A549 treated with AZD2906 at 1 μM for 4 hours (cell line): ENCODE measurements around the gene ASAH2B. TPM values are rescaled to one million over a fixed set of nuclear protein-coding genes. Genes with fewer than 3 reads are reported as not detected.

ENCODE experiments used
- total RNA-seq: library from RNA; stranded (reverse); fragments of 200-300 nt; extraction: Qiagen RNA extraction; gene quantifications from 5 replicates; pipeline ENCODE4 v1.2.3, GENCODE V29; 2022

Gene ASAH2B
- 3.5 to 4.8 TPM (median 3.8 TPM) in 5 replicates for total RNA-seq

GRCh38 chr10:50739618-50740292, at the start of gene ASAH2B:
ASAH2B (plus strand) TSS chr10:50739936; CDS start chr10:50745131, 5,195 bp downstream.

Other genes starting within 250 kb of the ASAH2B start
- 50.3 to 60.2 TPM (median 58.4 TPM) in 5 replicates for gene SGMS1, start 116.0 kb upstream of the ASAH2B start, total RNA-seq
- gene A1CF, start 145.7 kb downstream of the ASAH2B start, total RNA-seq = 0.03 to 0.13 TPM (median 0.05 TPM) in 5 replicates